ENCODE measurements around the gene GRIN2C. TPM values are rescaled to one million over a fixed set of nuclear protein-coding genes. Genes with fewer than 3 reads are reported as not detected.

Gene GRIN2C
- polyA plus RNA-seq, 12 donors = 0.48 to 1.1 (median 0.87) TPM; not detected in 2

GRCh38 chr17:74822335-74822938 is 37.2 kb downstream of the GRIN2C start:
- no peak for DNase-seq

- DNase-seq = no peak
Measured at GRCh38 chr17:74821655-74822334, 37.9 kb downstream of the GRIN2C start.

- DNase-seq = no peak
Measured at GRCh38 chr17:74819801-74820436, 39.8 kb downstream of the GRIN2C start.

GRCh38 chr17:74818291-74818938 is 41.3 kb downstream of the GRIN2C start:
- DNase-seq = no peak

GRCh38 chr17:74816905-74817620 is 42.6 kb downstream of the GRIN2C start:
- no peak for DNase-seq

GRCh38 chr17:74815550-74816370 is 43.9 kb downstream of the GRIN2C start:
- DNase-seq = no peak

GRCh38 chr17:74815067-74815466 is 44.6 kb downstream of the GRIN2C start:
- no peak for DNase-seq

- no peak for DNase-seq
Measured at GRCh38 chr17:74814453-74814852, 45.2 kb downstream of the GRIN2C start.

- no peak for DNase-seq
Measured at GRCh38 chr17:74812109-74813009, 47.3 kb downstream of the GRIN2C start.

GRCh38 chr17:74810699-74811485 is 48.8 kb downstream of the GRIN2C start:
- no peak for DNase-seq

- no peak for DNase-seq
Measured at GRCh38 chr17:74808714-74809430, 50.8 kb downstream of the GRIN2C start.

- no peak for DNase-seq
Measured at GRCh38 chr17:74807925-74808324, 51.8 kb downstream of the GRIN2C start.

- no peak for DNase-seq
Measured at GRCh38 chr17:74807441-74807840, 52.2 kb downstream of the GRIN2C start.

- DNase-seq = no peak
Measured at GRCh38 chr17:74806334-74806733, 53.4 kb downstream of the GRIN2C start.

- no peak for DNase-seq
Measured at GRCh38 chr17:74805591-74805991, 54.1 kb downstream of the GRIN2C start.

GRCh38 chr17:74804683-74805082 is 55.0 kb downstream of the GRIN2C start:
- no peak for DNase-seq

- no peak for DNase-seq
Measured at GRCh38 chr17:74803971-74804370, 55.7 kb downstream of the GRIN2C start.

GRCh38 chr17:74803388-74803930 is 56.2 kb downstream of the GRIN2C start:
- DNase-seq = no peak

All from muscle of arm (tissue), 12 donors.